ENCODE data around the gene KRTAP19-6. TPM values are rescaled to one million over a fixed set of nuclear protein-coding genes. Genes with fewer than 3 reads are reported as not detected.

The KRTAP19-6 gene, protein sequence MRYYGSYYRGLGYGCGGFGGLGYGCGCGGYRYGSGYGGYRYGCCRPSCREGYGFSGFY
- total RNA-seq, result not detected
- polyA plus RNA-seq, result not detected
- long read RNA-seq, donor 1, result 0 reads
- long read RNA-seq, donor 2, result 0 reads

DNA sequence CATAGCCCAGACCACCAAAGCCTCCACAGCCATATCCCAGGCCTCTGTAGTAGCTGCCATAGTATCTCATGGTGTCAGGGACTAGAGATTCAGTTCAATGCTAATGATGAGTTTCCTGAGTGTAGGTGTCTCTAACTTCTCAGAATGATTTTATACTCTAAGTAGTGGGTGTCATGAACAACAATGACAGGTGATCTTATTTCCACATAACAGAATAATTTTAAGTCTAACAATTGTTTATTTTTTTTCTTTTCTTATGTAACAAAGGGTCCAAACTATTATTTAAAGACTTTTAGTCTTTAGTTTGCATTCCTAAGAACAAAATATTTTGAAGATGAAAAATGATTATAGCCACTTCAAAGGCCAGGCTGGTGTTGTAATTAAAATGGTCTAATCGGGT is at the start of gene KRTAP19-6:
TSS of gene KRTAP19-6 (minus strand) at position 101 of the 400 bp plus-strand sequence. CDS start at position 70, 31 bp downstream.
- intact Hi-C loops (cut with DNase I), result no loop called here
- H3K27ac ChIP-seq (ENCODE audit: low read depth in 1 of 2, low read length in 2 of 2), result no peak within 1 kb of the TSS
- no peaks in the 10 kb centered on the region for H3K27me3 ChIP-seq (ENCODE audit: control insufficient read depth in 1 of 2, insufficient read depth in 2 of 2, low read length in 1 of 2)
- no peaks in the 10 kb centered on the region for H3K9me3 ChIP-seq (ENCODE audit: control insufficient read depth, low read length)
- H3K4me3 ChIP-seq (ENCODE audit: low read length in 2 of 2), result no peak within 1 kb of the TSS
- no peaks in the 10 kb centered on the region for H3K36me3 ChIP-seq (ENCODE audit: control insufficient read depth in 1 of 2, insufficient read depth in 2 of 2, low read length in 1 of 2)
- WGBS, 2 donors, result 88 to 94% methylated on average over 1 of the region's 1 CpG
- DNase-seq (no peak), ATAC-seq (ENCODE audit: low FRiP score) (no peak)
- H3K4me1 ChIP-seq (ENCODE audit: control insufficient read depth in 1 of 2, insufficient read depth in 2 of 2, low read length in 2 of 2), result no peaks in the 10 kb centered on the region

DNA sequence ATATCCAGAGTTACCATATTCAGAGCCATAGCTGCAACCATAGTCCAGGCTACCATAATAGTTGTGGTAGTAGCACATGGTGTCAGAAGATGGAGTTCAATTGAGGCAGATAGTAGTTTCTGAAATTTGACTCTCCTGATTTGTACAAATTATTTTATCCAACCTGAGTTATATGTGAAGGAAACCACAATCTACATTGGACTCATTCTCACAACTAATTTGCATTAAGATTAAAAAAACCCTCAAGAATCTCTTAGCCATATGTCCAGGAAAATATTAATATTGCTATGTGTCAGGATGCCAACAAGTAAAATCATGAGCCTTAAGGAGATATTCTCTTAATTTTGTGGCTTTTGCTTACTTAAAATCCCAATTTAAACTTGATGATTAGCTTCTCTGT is 48.6 kb upstream of the KRTAP19-6 start, which contains the start of gene KRTAP22-2:
TSS of gene KRTAP22-2 (minus strand) at position 101 of the 400 bp plus-strand sequence.
- intact Hi-C loops (cut with DNase I), result no loop called here
- DNase-seq (no peak), ATAC-seq (ENCODE audit: low FRiP score) (no peak)
- Histone ChIP-seq H3K4me1 (ENCODE audit: control insufficient read depth in 1 of 2, insufficient read depth in 2 of 2, low read length in 2 of 2) (no peaks in the 10 kb centered on the region), H3K4me3 (ENCODE audit: low read length in 2 of 2) (no peak within 1 kb of the TSS), H3K9me3 (ENCODE audit: control insufficient read depth, low read length) (no peaks in the 10 kb centered on the region), H3K27ac (ENCODE audit: low read depth in 1 of 2, low read length in 2 of 2) (no peak within 1 kb of the TSS), H3K27me3 (ENCODE audit: control insufficient read depth in 1 of 2, insufficient read depth in 2 of 2, low read length in 1 of 2) (no peaks in the 10 kb centered on the region), H3K36me3 (ENCODE audit: control insufficient read depth in 1 of 2, insufficient read depth in 2 of 2, low read length in 1 of 2) (no peaks in the 10 kb centered on the region)

- Histone ChIP-seq H3K36me3 (ENCODE audit: control insufficient read depth in 1 of 2, insufficient read depth in 2 of 2, low read length in 1 of 2) (no peaks in the 10 kb centered on the region), H3K27ac (ENCODE audit: low read depth in 1 of 2, low read length in 2 of 2) (no peak overlapping the region), H3K9me3 (ENCODE audit: control insufficient read depth, low read length) (no peaks in the 10 kb centered on the region), H3K27me3 (ENCODE audit: control insufficient read depth in 1 of 2, insufficient read depth in 2 of 2, low read length in 1 of 2) (no peaks in the 10 kb centered on the region), H3K4me1 (ENCODE audit: control insufficient read depth in 1 of 2, insufficient read depth in 2 of 2, low read length in 2 of 2) (no peaks in the 10 kb centered on the region), H3K4me3 (ENCODE audit: low read length in 2 of 2) (no peak overlapping the region)
- no peak for DNase-seq
- WGBS, 2 donors, result 72 to 85% methylated on average over 1 of the region's 1 CpG
- intact Hi-C loops (cut with DNase I), result no loop called here
- no peak for ATAC-seq (ENCODE audit: low FRiP score)
Measured at GRCh38 chr21:30582870-30583269, 41.2 kb upstream of the KRTAP19-6 start.

GRCh38 chr21:30580132-30580531 is 38.5 kb upstream of the KRTAP19-6 start:
- no peak for DNase-seq
- no peak for ATAC-seq (ENCODE audit: low FRiP score)
- Histone ChIP-seq H3K9me3 (ENCODE audit: control insufficient read depth, low read length) (peaks cover 1% of the 10 kb centered on the region), H3K4me1 (ENCODE audit: control insufficient read depth in 1 of 2, insufficient read depth in 2 of 2, low read length in 2 of 2) (no peaks in the 10 kb centered on the region), H3K4me3 (ENCODE audit: low read length in 2 of 2) (no peak overlapping the region), H3K36me3 (ENCODE audit: control insufficient read depth in 1 of 2, insufficient read depth in 2 of 2, low read length in 1 of 2) (no peaks in the 10 kb centered on the region), H3K27me3 (ENCODE audit: control insufficient read depth in 1 of 2, insufficient read depth in 2 of 2, low read length in 1 of 2) (no peaks in the 10 kb centered on the region), H3K27ac (ENCODE audit: low read depth in 1 of 2, low read length in 2 of 2) (no peak overlapping the region)
- intact Hi-C loops (cut with DNase I), result no loop called here
- 51 to 58% methylated on average over 3 of the region's 3 CpGs for WGBS, 2 donors

DNA sequence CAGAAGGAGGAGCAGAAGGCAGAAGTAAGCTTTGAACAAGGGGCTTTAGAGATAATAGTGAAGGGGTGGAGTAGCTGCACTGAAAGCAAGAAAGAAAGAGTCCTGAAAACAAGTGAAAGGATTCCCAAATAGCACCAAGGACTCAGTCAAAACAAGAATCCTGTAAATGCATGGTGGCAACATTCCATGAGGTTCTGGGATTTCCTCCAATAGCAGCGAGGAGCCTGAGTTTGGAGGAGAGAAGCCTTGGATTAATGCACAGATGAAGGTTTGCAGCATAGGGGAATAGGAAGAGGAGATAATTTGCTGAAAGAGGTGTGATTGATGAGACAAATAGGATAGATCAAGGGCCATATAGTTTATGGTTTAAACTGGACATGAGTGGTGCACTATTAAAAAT is 37.7 kb upstream of the KRTAP19-6 start:
- no peak overlapping the region for H3K27ac ChIP-seq (ENCODE audit: low read depth in 1 of 2, low read length in 2 of 2)
- 5 to 7% methylated on average over 1 of the region's 1 CpG for WGBS, 2 donors
- no peaks in the 10 kb centered on the region for H3K27me3 ChIP-seq (ENCODE audit: control insufficient read depth in 1 of 2, insufficient read depth in 2 of 2, low read length in 1 of 2)
- DNase-seq (no peak), ATAC-seq (ENCODE audit: low FRiP score) (no peak)
- no peak overlapping the region for H3K4me3 ChIP-seq (ENCODE audit: low read length in 2 of 2)
- H3K9me3 ChIP-seq (ENCODE audit: control insufficient read depth, low read length), result peaks cover 1% of the 10 kb centered on the region
- intact Hi-C loops (cut with DNase I), result no loop called here
- no peaks in the 10 kb centered on the region for H3K4me1 ChIP-seq (ENCODE audit: control insufficient read depth in 1 of 2, insufficient read depth in 2 of 2, low read length in 2 of 2)
- no peaks in the 10 kb centered on the region for H3K36me3 ChIP-seq (ENCODE audit: control insufficient read depth in 1 of 2, insufficient read depth in 2 of 2, low read length in 1 of 2)

DNA sequence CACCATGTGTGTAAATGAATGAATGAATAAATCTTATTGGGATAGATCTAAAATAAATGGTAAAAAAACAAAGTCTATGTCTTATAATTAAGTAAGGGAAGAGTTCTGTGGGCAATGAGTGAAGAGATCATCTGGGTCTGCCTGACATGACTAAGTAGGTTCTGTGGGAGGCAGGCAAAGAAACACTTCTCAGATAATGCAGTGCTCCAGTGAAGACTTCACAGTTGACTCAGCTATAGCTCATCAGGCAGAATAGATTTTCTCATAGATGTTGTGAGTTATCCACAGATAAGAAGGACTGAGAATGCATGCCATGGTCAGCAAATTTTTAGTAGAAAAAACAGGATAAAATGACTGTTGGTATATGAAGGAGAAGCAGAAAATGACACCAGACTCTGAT is 36.1 kb upstream of the KRTAP19-6 start:
- DNase-seq, result no peak
- no peak overlapping the region for H3K4me3 ChIP-seq (ENCODE audit: low read length in 2 of 2)

DNA sequence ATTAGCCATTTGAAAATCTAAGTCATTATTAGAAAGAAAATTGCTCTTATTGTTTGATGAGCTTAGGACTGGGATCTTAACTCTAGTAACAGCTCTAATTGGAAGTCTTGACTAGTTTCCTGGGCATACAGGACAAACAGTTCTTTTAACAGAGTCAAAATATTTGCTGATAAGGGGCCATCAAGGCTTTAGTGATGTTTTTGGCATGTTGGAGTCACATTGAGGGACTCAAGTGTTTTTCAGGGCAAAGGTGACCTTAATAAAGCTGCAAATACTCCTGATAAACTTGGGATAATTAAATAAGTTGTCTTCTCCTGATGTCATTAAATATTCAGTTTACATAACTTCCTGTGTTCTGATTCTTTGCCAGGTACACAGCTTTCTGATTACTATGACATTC is 26.0 kb upstream of the KRTAP19-6 start:
- H3K9me3 ChIP-seq (ENCODE audit: control insufficient read depth, low read length), result no peaks in the 10 kb centered on the region
- H3K4me1 ChIP-seq (ENCODE audit: control insufficient read depth in 1 of 2, insufficient read depth in 2 of 2, low read length in 2 of 2), result no peaks in the 10 kb centered on the region
- no peaks in the 10 kb centered on the region for H3K27me3 ChIP-seq (ENCODE audit: control insufficient read depth in 1 of 2, insufficient read depth in 2 of 2, low read length in 1 of 2)
- ATAC-seq (ENCODE audit: low FRiP score) (no peak), DNase-seq (no peak)
- H3K36me3 ChIP-seq (ENCODE audit: control insufficient read depth in 1 of 2, insufficient read depth in 2 of 2, low read length in 1 of 2), result no peaks in the 10 kb centered on the region
- H3K27ac ChIP-seq (ENCODE audit: low read depth in 1 of 2, low read length in 2 of 2), result no peak overlapping the region
- H3K4me3 ChIP-seq (ENCODE audit: low read length in 2 of 2), result no peak overlapping the region
- intact Hi-C loops (cut with DNase I), result no loop called here

More for the DNA sequence above, 36.1 kb upstream of the KRTAP19-6 start:
- Histone ChIP-seq H3K9me3 (ENCODE audit: control insufficient read depth, low read length) (peaks cover 1% of the 10 kb centered on the region), H3K27ac (ENCODE audit: low read depth in 1 of 2, low read length in 2 of 2) (no peak overlapping the region), H3K4me1 (ENCODE audit: control insufficient read depth in 1 of 2, insufficient read depth in 2 of 2, low read length in 2 of 2) (no peaks in the 10 kb centered on the region), H3K27me3 (ENCODE audit: control insufficient read depth in 1 of 2, insufficient read depth in 2 of 2, low read length in 1 of 2) (no peaks in the 10 kb centered on the region), H3K36me3 (ENCODE audit: control insufficient read depth in 1 of 2, insufficient read depth in 2 of 2, low read length in 1 of 2) (no peaks in the 10 kb centered on the region)
- no peak for ATAC-seq (ENCODE audit: low FRiP score)
- intact Hi-C loops (cut with DNase I), result no loop called here

DNA sequence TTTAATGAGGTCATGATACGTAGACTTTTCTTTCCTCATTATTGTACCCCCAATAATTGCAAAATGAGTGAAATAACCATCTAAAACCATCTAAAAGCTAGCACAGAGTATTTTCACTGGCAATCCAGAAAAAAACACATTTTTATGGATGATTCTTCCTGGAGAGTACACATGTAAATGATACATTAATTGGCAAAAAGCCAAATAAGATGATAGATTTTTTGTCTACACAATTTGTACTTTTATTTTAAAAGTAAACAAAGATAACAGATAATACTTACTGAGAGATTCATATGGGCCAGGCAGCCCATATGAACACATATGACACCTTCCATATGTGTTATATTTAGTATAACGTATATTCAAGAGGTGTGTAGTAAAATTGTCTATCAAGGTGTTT is 22.0 kb upstream of the KRTAP19-6 start:
- no peak for ATAC-seq (ENCODE audit: low FRiP score)
- no peaks in the 10 kb centered on the region for H3K4me1 ChIP-seq (ENCODE audit: control insufficient read depth in 1 of 2, insufficient read depth in 2 of 2, low read length in 2 of 2)
- no peak overlapping the region for H3K27ac ChIP-seq (ENCODE audit: low read depth in 1 of 2, low read length in 2 of 2)
- DNase-seq, result no peak
- H3K4me3 ChIP-seq (ENCODE audit: low read length in 2 of 2), result no peak overlapping the region
- no peaks in the 10 kb centered on the region for H3K36me3 ChIP-seq (ENCODE audit: control insufficient read depth in 1 of 2, insufficient read depth in 2 of 2, low read length in 1 of 2)
- 91 to 92% methylated on average over 2 of the region's 2 CpGs for WGBS, 2 donors
- no peaks in the 10 kb centered on the region for H3K27me3 ChIP-seq (ENCODE audit: control insufficient read depth in 1 of 2, insufficient read depth in 2 of 2, low read length in 1 of 2)
- intact Hi-C loops (cut with DNase I), result no loop called here
- no peaks in the 10 kb centered on the region for H3K9me3 ChIP-seq (ENCODE audit: control insufficient read depth, low read length)

- Histone ChIP-seq H3K27ac (ENCODE audit: low read depth in 1 of 2, low read length in 2 of 2) (no peak overlapping the region), H3K36me3 (ENCODE audit: control insufficient read depth in 1 of 2, insufficient read depth in 2 of 2, low read length in 1 of 2) (no peaks in the 10 kb centered on the region), H3K4me1 (ENCODE audit: control insufficient read depth in 1 of 2, insufficient read depth in 2 of 2, low read length in 2 of 2) (no peaks in the 10 kb centered on the region), H3K27me3 (ENCODE audit: control insufficient read depth in 1 of 2, insufficient read depth in 2 of 2, low read length in 1 of 2) (no peaks in the 10 kb centered on the region), H3K4me3 (ENCODE audit: low read length in 2 of 2) (no peak overlapping the region), H3K9me3 (ENCODE audit: control insufficient read depth, low read length) (no peaks in the 10 kb centered on the region)
- ATAC-seq (ENCODE audit: low FRiP score) (no peak), DNase-seq (no peak)
- WGBS, 2 donors, result 68 to 75% methylated on average over 6 of the region's 6 CpGs
- intact Hi-C loops (cut with DNase I), result no loop called here
Measured at GRCh38 chr21:30563072-30563471, 21.4 kb upstream of the KRTAP19-6 start.
